Measurements from ENCODE around the gene KANSL3.

KANSL3 gene

DNA sequence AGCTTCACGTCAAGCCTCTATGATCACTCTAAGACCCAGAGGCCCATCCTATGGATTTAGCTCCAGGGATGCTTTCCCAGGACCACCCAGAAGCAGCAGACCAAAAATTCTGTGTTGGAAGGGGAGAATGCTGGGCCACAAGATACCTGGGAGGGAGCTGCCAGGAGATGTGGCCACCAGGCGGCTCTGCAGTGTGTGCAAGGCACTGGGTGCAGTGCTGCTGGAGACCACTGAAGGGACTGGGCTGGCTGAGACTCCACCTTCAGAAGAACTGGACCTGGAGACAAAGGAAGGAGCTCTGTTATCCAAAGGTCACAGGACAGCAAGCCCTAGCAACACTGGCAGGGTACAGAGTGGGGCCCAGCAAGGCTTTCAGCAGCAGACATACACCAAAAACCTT lies 34.0 kb downstream of the KANSL3 start:
- DNase-seq (ENCODE audit: low read depth in 3 of 3), result no peak

DNA sequence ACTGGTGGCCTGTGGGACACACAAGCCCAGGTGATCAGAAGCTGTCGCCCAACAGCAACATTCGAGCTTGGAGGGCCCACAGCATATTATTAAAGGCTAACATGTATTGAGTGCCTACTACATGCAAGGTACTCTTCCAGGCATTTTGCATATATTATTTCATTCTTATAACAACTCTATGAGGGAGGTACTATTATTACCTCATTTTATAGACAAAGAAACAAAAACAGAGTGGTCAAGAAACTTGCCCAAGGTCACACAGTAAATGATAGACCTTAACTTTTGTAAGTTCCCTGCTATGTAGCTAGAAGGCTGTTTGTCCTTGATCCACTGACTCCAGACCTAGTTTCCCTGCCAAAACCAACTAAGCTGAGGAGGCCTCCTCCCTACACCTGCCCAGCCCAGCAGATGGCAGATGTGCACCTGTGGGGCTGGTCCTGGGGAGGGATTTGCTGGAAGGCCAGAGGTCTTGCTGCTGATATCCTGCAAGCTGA lies 35.7 kb downstream of the KANSL3 start:
- DNase-seq (ENCODE audit: low read depth in 3 of 3), result no peak

GRCh38 chr2:96601382-96602292 lies 36.5 kb downstream of the KANSL3 start:
- DNase-seq (ENCODE audit: low read depth in 3 of 3), result peak in 1 of 3 donors; percentile 14

DNA sequence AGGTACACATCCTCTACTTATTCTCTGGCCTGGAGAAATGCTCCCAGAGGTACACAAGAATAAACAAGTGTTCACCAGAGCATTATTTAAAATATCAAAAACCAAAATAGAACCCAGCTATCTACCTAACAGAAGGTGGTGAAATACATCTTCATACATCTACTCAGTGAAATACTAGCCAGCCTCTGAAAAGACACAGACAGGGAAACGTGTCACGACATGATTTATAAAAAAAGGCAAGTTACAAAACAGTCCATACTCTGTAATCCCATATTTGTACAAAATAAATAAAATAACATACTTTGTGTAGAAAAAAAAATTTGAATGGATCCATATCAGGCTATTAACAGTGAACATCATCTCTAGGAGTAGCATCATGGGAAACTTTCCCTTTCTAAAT lies 38.2 kb downstream of the KANSL3 start:
- DNase-seq (ENCODE audit: low read depth in 3 of 3), result no peak

GRCh38 chr2:96596596-96596995 lies 41.5 kb downstream of the KANSL3 start:
- DNase-seq (ENCODE audit: low read depth in 3 of 3), result no peak

GRCh38 chr2:96594691-96595152 lies 43.4 kb downstream of the KANSL3 start:
- DNase-seq (ENCODE audit: low read depth in 3 of 3), result no peak

GRCh38 chr2:96594282-96594681 lies 43.8 kb downstream of the KANSL3 start:
- no peak for DNase-seq (ENCODE audit: low read depth in 3 of 3)

DNA sequence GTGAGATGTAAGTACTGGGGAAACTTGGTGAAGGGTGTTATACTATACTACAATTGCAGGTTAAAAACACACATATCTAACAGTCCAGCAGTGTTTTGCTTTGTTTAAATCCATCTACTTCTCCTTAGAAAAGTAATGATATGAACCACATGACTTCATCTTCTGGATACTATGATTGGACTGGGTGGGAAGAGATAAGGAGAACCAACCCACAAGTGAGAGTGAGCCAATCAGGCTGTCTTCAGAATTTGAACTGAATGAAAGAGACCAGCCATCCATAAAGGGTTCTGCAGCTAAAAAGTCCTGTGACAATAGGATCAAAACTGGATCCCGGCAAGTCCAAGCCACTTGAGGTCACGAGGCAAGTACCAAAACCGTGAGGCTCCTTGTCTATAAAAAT lies 46.6 kb downstream of the KANSL3 start:
- DNase-seq (ENCODE audit: low read depth in 3 of 3), result no peak

- DNase-seq (ENCODE audit: low read depth in 3 of 3), result no peak
Observed at GRCh38 chr2:96591054-96591453, 47.1 kb downstream of the KANSL3 start.

- no peak for DNase-seq (ENCODE audit: low read depth in 3 of 3)
Observed at GRCh38 chr2:96587843-96588242, 50.3 kb downstream of the KANSL3 start.

DNA sequence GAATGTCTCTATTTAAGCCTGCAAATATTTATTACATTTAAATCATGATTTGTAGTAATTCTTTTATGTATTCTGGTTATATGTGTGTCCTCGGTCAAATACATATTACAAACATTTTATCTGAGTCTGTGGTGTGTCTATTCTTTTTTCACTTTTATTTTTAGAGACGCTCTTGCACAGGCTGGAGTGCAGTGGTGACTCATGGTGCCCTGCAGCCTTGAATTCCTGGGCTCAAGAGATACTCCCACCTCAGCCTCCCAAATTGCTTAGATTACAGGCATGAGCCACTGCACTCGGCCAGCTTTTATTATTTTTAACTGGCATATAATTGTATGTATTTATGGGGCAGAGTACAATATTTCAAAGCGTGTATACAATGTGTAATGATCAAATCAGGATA lies 54.1 kb downstream of the KANSL3 start:
- no peak for DNase-seq (ENCODE audit: low read depth in 3 of 3)

GRCh38 chr2:96580771-96581170 lies 57.3 kb downstream of the KANSL3 start:
- no peak for DNase-seq (ENCODE audit: low read depth in 3 of 3)

DNA sequence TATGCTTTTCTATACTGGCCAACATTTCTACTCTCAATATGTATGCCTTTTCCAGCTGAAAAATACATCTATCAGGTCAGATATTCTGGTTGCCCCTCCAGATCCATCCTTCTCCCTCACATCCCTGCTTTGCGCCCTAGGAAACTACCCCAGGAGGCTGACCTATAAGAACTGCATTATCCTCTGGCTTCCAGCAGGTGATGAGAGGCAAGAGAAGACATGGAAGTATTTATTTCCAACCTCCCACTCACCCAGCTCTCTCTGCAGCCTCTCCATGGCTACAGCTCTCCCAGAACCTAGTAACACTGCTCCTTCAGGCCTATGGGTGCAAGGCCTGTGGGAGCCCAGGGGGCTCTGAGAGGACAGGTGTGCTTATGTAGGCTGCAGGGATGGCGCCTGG lies 58.7 kb downstream of the KANSL3 start:
- no peak for DNase-seq (ENCODE audit: low read depth in 3 of 3)

DNA sequence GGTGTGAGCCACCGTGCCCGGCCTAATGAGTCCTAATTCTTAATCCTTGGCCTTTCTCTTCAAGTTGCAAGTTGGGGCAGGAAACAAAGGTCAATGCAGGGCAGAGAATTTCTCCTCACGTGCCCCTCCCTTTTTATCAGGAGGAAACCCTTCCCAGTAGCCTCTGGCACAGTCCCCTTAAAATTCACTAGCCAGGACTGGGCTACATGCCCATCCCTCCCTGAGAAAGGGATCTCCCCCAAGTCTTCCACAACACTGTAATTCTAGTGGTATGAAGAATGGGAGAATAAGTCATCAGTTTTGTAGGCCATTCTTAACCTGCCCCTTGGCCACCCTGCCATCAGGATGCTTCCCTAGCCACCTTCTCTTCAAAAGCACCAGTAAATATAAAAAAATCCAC lies 59.4 kb downstream of the KANSL3 start:
- DNase-seq (ENCODE audit: low read depth in 3 of 3), result no peak

DNA sequence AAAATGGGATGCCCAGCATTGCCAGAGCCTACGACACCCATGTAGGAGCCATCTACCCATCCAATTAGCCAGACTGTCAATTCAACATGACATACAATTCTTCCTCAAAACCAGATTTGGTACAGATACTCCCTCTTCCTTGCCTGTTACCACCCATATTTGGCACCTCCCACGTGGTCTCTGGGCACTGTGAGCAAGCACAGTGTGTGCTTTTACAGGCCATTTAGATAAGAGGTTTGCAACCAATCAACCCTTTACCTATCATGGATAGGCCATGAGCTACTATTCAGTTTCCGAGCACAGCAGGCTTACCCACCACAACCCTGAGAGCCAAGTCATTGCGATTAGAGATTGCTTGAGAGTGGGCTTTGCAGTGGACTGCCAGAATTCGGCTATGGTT lies 60.6 kb downstream of the KANSL3 start:
- no peak for DNase-seq (ENCODE audit: low read depth in 3 of 3)

GRCh38 chr2:96575785-96576456 lies 62.2 kb downstream of the KANSL3 start:
- no peak for DNase-seq (ENCODE audit: low read depth in 3 of 3)

- no peak for DNase-seq (ENCODE audit: low read depth in 3 of 3)
Observed at GRCh38 chr2:96574364-96574763, 63.7 kb downstream of the KANSL3 start.

DNA sequence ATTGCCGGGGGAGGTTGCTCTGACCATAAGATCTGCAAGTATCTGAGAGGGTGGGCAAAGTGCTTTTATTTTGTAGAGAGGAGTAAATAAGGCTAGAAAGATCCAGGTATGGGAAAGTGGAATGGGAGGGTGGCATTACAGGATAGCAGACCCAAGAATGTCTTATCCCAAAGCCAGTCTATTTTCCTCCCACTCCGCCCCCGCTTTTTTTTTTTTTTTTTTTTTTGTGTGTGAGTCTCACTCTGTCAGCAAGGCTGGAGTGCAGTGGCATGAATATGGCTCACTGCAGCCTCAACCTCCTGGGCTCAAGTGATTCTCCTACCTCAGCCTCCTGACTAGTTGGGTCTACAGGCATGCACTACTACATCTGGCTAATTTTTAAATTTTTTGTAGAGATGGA lies 70.0 kb downstream of the KANSL3 start:
- no peak for DNase-seq (ENCODE audit: low read depth in 3 of 3)

- no peak for DNase-seq (ENCODE audit: low read depth in 3 of 3)
Observed at GRCh38 chr2:96565111-96565510, 73.0 kb downstream of the KANSL3 start.

- DNase-seq (ENCODE audit: low read depth in 3 of 3), result no peak
Observed at GRCh38 chr2:96564563-96564962, 73.5 kb downstream of the KANSL3 start.

DNA sequence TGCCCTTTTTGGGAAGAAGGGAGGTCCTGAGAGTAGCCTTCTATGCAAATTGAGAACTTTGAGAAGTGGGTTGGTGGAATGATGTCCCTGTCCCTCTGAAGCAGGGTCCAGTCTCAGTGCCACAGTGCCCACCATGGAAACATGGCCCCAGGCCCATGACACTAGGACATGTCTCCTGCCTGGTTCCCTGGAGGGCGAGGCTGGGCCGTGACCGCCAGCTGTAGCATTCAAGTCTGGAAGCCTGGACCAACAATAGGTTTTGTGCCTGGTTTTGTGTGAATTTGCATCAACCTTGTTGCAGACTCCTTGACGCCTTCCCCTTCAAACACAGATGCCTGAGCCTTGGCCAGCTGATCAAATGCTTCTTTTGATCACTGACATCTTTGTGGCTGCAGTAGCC lies 74.1 kb downstream of the KANSL3 start:
- no peak for DNase-seq (ENCODE audit: low read depth in 3 of 3)

- no peak for DNase-seq (ENCODE audit: low read depth in 3 of 3)
Observed at GRCh38 chr2:96558485-96558884, 79.6 kb downstream of the KANSL3 start.

DNA sequence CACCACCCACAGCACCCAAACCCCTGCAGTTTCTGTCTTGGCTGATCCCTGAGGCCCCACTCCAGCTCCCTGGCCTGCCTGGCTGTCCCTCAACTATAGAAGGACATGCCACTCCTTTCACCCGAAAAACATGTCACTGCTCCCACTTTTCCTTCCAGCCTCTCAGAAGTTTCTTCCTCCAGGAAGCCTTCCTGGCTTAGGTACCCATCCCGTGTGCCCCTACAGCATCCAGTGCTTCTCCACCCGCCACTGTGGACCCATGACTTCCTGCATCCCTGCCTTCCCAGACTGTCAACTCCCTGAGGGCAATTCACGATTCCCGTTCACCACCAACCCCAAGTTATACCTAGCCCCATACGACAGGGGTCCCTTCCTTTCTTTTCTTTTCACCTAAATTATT lies 80.1 kb downstream of the KANSL3 start:
- DNase-seq (ENCODE audit: low read depth in 3 of 3), result no peak

All from stimulated activated CD4-positive, alpha-beta T cell treated with anti-CD3 and anti-CD28 coated beads, TNF-alpha, amount 100 ng/mL, for 48 hours (primary cell).